GM18499 (cell line): ENCODE data around the gene STARD13.

Experiments
- ATAC-seq: cut with Tn5 transposase; IDR thresholded peaks from one replicate; pipeline ENCODE4 v1.9.1; 2021; ENCODE audit warnings: moderate number of reproducible peaks; ENCODE audit not compliant: insufficient read depth, unreplicated experiment

Gene STARD13

GRCh38 chr13:33206945-33207614, 78.5 kb downstream of the STARD13 start:
- no peak for ATAC-seq

DNA sequence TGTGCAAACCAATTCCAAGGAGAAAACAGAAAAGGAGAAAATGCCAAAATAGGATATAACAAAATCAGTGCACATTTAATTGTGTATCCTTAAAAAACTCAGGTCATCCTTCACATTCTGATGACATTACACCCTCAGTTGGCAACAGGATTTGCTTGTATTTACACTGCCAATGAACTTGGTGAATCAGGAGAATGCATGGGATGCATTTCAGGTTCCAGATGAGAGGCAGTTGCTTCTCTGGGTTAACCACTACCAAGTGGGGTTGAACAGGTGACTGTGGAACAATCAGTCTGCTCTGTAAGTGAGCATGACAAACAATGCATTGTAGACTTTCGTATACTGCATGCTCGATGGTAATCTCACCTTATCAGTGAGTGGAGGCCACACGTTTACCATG, 79.1 kb downstream of the STARD13 start:
- ATAC-seq = no peak

DNA sequence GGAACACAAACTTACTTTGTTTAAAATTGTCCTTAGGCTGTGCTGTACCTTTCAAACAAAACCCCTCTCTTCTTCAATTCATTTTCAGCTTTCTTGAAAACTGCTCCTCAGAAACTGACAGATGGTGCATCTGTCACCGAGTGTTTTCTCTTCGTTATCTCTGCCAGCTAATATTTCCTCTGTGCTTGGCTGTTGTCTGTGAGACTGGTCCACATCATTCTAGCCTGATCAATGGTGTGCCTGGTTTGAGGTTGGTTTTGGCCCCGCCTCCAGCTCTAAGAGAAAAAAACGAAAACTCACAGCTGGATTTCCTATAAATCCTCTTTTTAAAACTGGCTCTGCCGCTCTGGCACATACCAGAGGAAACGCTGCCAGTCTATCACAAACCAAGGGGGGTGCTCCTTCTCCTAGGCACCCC, 79.7 kb downstream of the STARD13 start:
- no peak for ATAC-seq

DNA sequence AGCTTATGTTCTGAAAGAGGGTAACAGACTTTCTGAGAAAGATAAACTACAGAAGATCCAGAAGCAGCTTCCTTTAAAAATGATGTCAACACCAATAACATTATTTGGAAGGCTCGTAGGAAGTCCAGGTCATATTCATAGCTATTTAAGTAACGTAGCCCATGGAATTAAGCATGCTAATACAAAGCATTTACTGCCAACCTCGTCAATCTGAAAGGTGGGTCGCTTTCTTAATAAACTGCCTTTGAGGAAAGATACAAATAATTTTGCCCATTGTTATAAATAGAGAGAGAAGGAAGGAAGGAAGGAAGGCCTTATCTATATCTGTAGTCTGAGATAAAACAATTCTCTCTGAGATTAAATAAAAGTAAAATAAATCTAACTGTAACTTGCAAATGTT, 80.3 kb downstream of the STARD13 start:
- no peak for ATAC-seq

GRCh38 chr13:33204130-33204927, 81.2 kb downstream of the STARD13 start:
- ATAC-seq = no peak

- ATAC-seq = no peak
Observed at GRCh38 chr13:33202644-33203169, 82.8 kb downstream of the STARD13 start.

GRCh38 chr13:33201659-33202058, 83.9 kb downstream of the STARD13 start:
- no peak for ATAC-seq

GRCh38 chr13:33199289-33199850, 86.2 kb downstream of the STARD13 start:
- no peak for ATAC-seq

- ATAC-seq = no peak
Observed at GRCh38 chr13:33197541-33197971, 88.0 kb downstream of the STARD13 start.

DNA sequence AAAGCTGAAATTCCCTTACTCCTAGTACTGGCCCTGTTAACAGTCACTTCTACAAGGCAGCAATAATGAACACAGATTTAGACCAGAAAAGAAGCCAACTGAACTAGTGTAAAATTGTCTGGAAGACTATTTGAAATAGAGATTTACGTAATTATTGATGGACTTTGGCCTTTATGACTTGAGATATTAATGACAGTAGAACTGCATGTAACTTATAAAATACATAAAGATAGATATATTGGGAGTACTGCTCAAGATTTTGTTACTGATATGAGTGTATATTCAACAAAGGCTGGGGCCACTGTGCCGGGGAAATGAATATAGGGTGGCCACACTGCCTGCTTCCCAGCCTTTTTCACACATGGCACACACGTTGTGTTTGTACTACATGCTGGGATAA, 88.8 kb downstream of the STARD13 start:
- no peak for ATAC-seq

- ATAC-seq = no peak
Observed at GRCh38 chr13:33195693-33196464, 89.7 kb downstream of the STARD13 start.

DNA sequence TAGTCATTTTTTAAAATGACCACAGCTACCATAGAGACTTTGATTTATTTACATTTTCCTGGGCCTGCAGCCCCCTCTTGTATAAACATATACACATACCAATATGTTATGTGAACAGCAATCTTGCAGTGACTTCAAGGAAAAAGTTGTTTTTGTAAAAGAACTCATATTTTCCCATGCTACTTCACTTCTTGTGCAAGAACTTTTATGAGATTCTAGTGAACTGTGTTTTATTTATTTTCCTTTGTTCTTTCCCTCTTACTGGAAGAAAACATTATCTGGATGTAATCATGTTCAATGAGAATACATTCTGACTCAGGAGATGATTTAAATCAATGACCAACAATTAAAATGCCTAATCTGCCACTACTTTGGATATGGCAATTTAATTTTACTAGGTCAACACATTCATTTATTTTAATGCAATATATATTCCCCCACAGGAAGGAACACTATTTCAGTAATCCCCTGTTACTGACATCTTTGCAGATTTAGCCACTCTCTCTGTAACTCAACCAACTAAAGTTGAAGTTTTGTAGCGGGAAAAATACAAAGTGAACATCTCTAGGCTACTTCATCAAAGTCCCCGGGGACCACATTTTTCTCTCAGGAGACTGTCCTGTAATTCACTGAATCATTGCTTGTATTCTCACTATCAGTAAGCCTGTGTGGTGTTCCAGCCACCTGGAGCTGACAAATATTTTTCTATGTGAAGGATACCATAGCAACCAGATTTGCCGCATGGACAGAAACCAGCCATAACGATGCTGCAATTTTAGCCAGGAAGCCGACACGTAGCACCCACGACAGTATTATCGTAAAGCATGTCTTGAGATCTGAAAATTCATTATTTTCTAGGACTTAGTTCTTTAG, 90.5 kb downstream of the STARD13 start:
- peak; percentile 89 for ATAC-seq

GRCh38 chr13:33193428-33193974, 92.1 kb downstream of the STARD13 start:
- no peak for ATAC-seq

GRCh38 chr13:33191425-33192210, 93.9 kb downstream of the STARD13 start:
- no peak for ATAC-seq

- no peak for ATAC-seq
Observed at GRCh38 chr13:33189470-33189869, 96.1 kb downstream of the STARD13 start.

GRCh38 chr13:33188093-33188882, 97.3 kb downstream of the STARD13 start:
- ATAC-seq = peak; percentile 51

DNA sequence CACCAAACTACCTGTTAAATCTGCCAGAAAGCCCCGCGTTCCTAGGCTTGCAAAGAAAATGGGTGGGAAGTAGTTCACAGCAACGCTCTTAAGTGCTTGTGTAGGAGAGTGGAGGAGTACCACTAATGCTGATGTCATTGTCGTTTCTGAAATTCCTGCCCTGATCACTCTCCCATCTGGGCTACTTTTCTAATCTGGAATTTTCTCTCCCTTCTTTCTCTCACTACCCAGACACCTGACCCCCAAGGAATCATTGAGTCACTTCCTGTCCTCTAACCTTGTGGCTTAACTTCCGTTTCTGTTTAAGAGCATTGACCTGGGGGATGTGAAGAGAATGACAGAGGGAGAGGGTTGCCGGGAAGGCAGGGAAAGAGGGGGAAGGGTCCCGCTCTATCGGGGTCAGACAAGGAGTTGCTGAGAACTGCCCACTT, 98.7 kb downstream of the STARD13 start:
- ATAC-seq = no peak

DNA sequence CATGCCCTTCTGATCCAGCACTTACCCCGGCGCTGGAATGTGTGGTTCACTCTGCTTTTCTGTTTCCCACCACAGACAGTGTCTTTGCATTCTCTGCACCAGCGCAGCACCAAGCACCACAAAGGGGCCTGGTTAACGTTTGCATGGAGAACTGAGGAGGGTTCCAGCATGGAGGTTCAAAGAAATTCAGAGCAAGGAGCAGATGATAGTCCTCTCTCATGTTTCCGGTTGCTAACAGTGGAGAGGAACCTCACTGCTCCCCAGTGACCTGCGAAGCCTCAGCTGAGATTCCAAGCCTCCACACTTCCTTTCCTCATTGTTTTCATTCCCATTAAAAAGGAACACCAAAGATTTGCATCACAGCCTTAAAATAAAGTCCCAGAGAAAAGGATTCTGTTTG, 99.7 kb downstream of the STARD13 start:
- ATAC-seq = no peak
